Osteocyte (in vitro differentiated cells): Measurements from ENCODE around the gene CNTN6. TPM values are rescaled to one million over a fixed set of nuclear protein-coding genes. Genes with fewer than 3 reads are reported as not detected.

Experiments
- DNase-seq: peaks from one replicate; pipeline ENCODE4 v3.0.0; 2021; ENCODE audit warnings: mixed read lengths; ENCODE audit not compliant: unreplicated experiment; ENCODE audit errors: extremely low spot score
- H3K27ac Mint-ChIP-seq: one replicate; pipeline ENCODE4 v1.8.0; 2021; ENCODE audit warnings: mild to moderate bottlenecking, mixed read lengths; ENCODE audit not compliant: unreplicated experiment
- H3K27me3 Mint-ChIP-seq: one replicate; pipeline ENCODE4 v1.8.0; 2021; ENCODE audit warnings: mixed read lengths; ENCODE audit not compliant: unreplicated experiment
- H3K36me3 Mint-ChIP-seq: one replicate; pipeline ENCODE4 v1.8.0; 2021; ENCODE audit warnings: mixed read lengths; ENCODE audit not compliant: unreplicated experiment
- H3K4me1 Mint-ChIP-seq: one replicate; pipeline ENCODE4 v1.8.0; 2021; ENCODE audit warnings: mixed read lengths; ENCODE audit not compliant: unreplicated experiment
- H3K4me3 Mint-ChIP-seq: one replicate; pipeline ENCODE4 v1.8.0; 2021; ENCODE audit warnings: mild to moderate bottlenecking, moderate library complexity, mixed read lengths; ENCODE audit not compliant: unreplicated experiment
- H3K9me3 Mint-ChIP-seq: one replicate; pipeline ENCODE4 v1.8.0; 2021; ENCODE audit warnings: mixed read lengths; ENCODE audit not compliant: unreplicated experiment
- CTCF ChIP-seq: fragments of 200-600 bp; sonication (generic); IDR thresholded peaks from 2 replicates; pipeline ENCODE4 v1.5.0; 2021; ENCODE audit warnings: antibody characterized with exemption, mild to moderate bottlenecking, moderate library complexity
- total RNA-seq: library from RNA; stranded (reverse); gene quantifications from 2 replicates; pipeline ENCODE4 v1.2.1, GENCODE V29; 2021

The CNTN6 gene
- total RNA-seq, 1 donor from 2014 or later = 27.5 TPM

- no peak overlapping the region for H3K27ac Mint-ChIP-seq
- H3K36me3 Mint-ChIP-seq = no peaks in the 10 kb centered on the region
- TF ChIP-seq CTCF = no peak
- H3K27me3 Mint-ChIP-seq = peaks cover 28% of the 10 kb centered on the region
- no peak for DNase-seq
- H3K4me1 Mint-ChIP-seq = no peaks in the 10 kb centered on the region
- H3K4me3 Mint-ChIP-seq = no peak overlapping the region
- H3K9me3 Mint-ChIP-seq = no peaks in the 10 kb centered on the region
Observed at GRCh38 chr3:1068985-1069384, 23.8 kb upstream of the CNTN6 start.

GRCh38 chr3:1072041-1072440 is 20.8 kb upstream of the CNTN6 start:
- Mint-ChIP-seq H3K4me3 (no peak overlapping the region), H3K27ac (no peak overlapping the region), H3K27me3 (peaks cover 26% of the 10 kb centered on the region), H3K36me3 (no peaks in the 10 kb centered on the region), H3K9me3 (no peaks in the 10 kb centered on the region), H3K4me1 (no peaks in the 10 kb centered on the region)
- TF ChIP-seq CTCF = no peak
- DNase-seq = no peak

- Mint-ChIP-seq H3K4me1 (peaks cover 13% of the 10 kb centered on the region), H3K9me3 (no peaks in the 10 kb centered on the region), H3K27ac (no peak overlapping the region), H3K36me3 (no peaks in the 10 kb centered on the region), H3K27me3 (peaks cover 1% of the 10 kb centered on the region), H3K4me3 (no peak overlapping the region)
- no peak for DNase-seq
- no peak for TF ChIP-seq CTCF
Observed at GRCh38 chr3:1079662-1080061, 13.2 kb upstream of the CNTN6 start.

- peaks cover 33% of the 10 kb centered on the region for H3K4me1 Mint-ChIP-seq
Observed at GRCh38 chr3:1082108-1082507, 10.7 kb upstream of the CNTN6 start.

GRCh38 chr3:1087066-1087560 is 5.7 kb upstream of the CNTN6 start:
- Mint-ChIP-seq H3K27me3 (no peaks in the 10 kb centered on the region), H3K4me3 (peak overlapping the region; percentile 53), H3K27ac (peak overlapping the region; percentile 95), H3K36me3 (no peaks in the 10 kb centered on the region), H3K9me3 (no peaks in the 10 kb centered on the region), H3K4me1 (peaks cover 50% of the 10 kb centered on the region)
- DNase-seq = peak; percentile 88
- TF ChIP-seq CTCF = peak; percentile 68

More at GRCh38 chr3:1082108-1082507, 10.7 kb upstream of the CNTN6 start:
- H3K9me3 Mint-ChIP-seq = no peaks in the 10 kb centered on the region
- no peak for DNase-seq
- no peaks in the 10 kb centered on the region for H3K36me3 Mint-ChIP-seq
- no peak overlapping the region for H3K4me3 Mint-ChIP-seq
- no peak overlapping the region for H3K27ac Mint-ChIP-seq
- peaks cover 1% of the 10 kb centered on the region for H3K27me3 Mint-ChIP-seq
- TF ChIP-seq CTCF = peak; percentile 90
